GM21528 (cell line): ENCODE data around the gene FERMT2.

Experiments
- ATAC-seq: cut with Tn5 transposase; IDR thresholded peaks from one replicate; pipeline ENCODE4 v1.9.1; 2021; ENCODE audit warnings: mild to moderate bottlenecking, moderate library complexity; ENCODE audit not compliant: unreplicated experiment, low FRiP score

FERMT2 gene, protein sequence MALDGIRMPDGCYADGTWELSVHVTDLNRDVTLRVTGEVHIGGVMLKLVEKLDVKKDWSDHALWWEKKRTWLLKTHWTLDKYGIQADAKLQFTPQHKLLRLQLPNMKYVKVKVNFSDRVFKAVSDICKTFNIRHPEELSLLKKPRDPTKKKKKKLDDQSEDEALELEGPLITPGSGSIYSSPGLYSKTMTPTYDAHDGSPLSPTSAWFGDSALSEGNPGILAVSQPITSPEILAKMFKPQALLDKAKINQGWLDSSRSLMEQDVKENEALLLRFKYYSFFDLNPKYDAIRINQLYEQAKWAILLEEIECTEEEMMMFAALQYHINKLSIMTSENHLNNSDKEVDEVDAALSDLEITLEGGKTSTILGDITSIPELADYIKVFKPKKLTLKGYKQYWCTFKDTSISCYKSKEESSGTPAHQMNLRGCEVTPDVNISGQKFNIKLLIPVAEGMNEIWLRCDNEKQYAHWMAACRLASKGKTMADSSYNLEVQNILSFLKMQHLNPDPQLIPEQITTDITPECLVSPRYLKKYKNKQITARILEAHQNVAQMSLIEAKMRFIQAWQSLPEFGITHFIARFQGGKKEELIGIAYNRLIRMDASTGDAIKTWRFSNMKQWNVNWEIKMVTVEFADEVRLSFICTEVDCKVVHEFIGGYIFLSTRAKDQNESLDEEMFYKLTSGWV

DNA sequence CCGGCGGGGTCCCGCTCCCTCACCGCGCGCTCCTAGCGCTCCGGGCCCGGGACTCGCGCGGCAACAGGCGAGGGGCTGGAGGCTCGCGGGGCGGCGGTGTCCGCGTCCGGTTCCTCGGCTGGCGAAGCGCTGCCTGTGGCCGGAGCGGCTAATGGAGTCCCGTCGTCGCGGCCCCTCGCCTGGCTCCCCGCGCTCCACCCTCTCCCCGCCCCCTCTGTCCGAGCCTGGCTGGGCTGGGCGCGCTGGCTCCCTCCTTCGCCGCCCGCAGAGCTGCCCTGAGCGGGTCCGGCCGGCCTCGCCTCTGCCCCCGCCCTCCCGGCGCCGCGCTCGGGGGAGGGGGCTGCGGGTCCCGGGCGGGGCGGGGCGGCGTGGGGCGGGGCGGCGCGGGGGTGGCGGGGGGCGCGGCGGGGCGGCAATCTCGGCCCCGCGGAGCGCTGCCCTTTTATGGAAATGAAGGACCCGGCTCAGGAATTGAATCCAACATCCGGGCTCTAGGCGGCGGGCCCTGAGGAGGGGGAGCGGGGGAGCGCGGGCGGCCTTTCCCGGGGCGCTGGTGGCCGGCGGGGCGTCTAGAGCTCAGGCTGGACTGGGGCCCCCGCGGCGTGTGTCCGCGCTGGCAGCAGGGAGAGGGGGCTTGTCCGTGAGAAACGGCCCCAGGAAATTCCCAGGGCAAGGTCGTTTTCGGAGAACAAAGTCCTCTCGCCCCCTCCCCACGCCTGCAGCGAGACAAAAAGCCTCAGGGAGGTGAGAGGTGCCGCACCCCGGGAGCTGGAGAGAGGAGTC lies at the start of gene FERMT2:
Gene FERMT2 (minus strand): TSS at position 153 of the 783 bp plus-strand sequence. CDS start 482 bp downstream, outside the sequence.
- peak; percentile 52 for ATAC-seq

DNA sequence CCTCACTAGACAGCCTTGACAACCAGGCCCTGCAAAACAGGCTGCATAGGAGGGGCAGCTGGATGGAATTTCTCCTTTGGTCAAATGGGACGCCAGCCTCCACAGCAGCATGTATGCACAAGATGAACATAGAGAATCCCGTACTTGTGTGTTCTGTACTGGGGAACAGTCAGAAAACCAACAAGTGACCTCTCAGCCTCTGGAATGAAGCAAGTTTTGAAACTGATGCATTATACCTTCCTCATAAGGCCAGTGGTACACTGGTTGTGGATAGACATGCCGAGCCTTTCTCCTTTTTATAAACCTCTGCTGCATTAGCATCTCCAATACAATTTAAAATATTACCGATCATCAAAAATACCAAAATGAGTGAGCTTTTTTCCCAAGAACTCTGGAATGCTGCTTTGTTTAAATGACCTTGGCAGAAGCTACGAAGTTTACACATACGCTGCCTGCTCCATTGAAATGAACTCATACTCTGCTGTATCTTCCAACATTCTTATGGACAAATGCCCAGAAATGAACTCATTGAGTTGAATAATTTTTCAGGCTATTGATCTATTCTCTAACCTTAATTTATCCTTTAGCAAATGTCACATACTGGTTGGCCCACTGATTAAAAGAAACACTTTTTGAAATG lies 47.6 kb upstream of the FERMT2 start:
- ATAC-seq, result no peak

DNA sequence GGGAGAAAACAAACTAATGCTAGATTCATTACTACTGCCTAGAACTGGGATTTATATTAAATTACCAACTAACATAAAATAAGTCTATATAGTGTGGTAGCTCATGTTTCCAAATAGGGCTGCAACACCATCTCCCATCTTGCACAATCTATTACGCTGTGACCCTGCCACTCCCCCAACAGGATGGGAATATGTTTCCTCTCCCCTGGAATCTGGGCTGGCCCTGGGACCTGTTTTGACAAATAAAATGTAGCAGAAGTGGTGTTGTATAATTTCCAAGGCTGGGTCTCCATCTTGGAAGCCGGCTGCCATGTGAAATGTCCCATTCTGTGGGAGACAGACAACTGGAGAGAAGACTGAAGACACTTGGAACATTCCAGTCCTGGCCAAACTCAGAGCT lies 45.6 kb upstream of the FERMT2 start:
- no peak for ATAC-seq

GRCh38 chr14:52995998-52996397 lies 45.1 kb upstream of the FERMT2 start:
- no peak for ATAC-seq

DNA sequence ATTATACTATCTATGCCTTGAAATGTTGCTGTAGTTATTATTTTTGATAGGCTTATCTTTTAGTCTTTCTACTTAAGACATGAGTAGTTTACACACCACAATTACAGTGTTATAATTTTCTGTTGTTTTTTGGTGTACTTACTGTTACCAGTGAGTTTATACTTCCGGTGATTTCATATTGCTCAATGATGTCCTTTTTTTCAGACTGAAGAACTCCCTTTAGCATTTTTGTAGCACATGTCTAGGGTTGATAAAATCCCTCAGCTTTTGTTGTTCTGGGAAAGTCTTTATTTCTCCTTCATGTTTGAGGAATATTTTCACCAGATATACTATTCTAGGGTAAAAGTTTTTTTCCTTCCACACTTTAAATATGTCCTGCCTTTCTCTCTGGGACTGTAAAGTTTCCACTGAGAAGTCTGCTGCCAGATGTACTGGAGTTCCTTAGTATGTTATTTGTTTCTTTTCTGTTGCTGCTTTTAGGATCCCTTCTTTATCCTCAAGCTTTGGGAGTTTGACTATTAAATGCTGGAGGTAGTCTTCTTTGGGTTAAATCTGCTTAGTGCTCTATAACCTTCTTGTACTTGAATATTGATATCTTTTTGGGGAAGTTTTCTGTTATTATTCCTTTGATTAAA lies 41.5 kb upstream of the FERMT2 start:
- no peak for ATAC-seq

GRCh38 chr14:52988139-52988538 lies 37.3 kb upstream of the FERMT2 start:
- ATAC-seq, result no peak

DNA sequence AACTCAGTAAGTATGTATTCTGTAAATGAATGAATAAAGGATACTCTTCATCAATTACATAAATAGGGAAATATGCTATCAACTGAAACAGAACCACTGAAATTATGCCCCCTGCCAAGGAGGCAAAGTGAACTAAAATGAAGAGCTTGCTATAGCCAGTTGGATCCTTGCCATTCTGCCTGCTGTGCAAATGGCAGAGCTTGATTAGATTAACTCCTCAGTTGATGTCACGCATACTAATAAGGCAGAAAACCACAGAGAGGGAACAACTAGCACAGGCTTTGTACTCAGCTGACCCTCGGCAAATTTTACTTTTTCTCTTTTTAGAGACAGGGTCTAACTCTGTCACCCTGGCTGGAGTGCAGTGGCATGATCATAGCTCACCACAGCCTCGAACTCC lies 36.7 kb upstream of the FERMT2 start:
- ATAC-seq, result no peak

- no peak for ATAC-seq
Observed at GRCh38 chr14:52987042-52987441, 36.2 kb upstream of the FERMT2 start.

- ATAC-seq, result no peak
Observed at GRCh38 chr14:52977798-52978197, 26.9 kb upstream of the FERMT2 start.

DNA sequence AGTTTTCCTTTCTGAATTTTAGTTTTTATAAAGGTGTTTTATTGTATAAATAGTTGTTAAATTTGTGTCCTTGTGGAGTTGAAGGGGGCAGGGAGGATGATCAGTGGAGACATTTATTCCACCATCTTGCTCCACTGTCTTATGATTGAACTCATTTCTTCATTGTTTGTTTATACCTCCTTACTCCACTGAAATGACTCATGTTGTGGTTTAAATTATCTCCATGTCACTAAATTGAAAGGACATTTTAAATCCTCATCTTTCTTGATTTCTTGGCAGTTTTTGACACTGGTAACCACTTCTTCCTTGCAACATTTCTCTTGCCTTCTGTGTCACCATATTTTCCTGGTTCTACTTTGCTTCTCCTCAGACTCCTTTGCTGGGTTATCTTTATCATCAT lies 23.6 kb upstream of the FERMT2 start:
- no peak for ATAC-seq

DNA sequence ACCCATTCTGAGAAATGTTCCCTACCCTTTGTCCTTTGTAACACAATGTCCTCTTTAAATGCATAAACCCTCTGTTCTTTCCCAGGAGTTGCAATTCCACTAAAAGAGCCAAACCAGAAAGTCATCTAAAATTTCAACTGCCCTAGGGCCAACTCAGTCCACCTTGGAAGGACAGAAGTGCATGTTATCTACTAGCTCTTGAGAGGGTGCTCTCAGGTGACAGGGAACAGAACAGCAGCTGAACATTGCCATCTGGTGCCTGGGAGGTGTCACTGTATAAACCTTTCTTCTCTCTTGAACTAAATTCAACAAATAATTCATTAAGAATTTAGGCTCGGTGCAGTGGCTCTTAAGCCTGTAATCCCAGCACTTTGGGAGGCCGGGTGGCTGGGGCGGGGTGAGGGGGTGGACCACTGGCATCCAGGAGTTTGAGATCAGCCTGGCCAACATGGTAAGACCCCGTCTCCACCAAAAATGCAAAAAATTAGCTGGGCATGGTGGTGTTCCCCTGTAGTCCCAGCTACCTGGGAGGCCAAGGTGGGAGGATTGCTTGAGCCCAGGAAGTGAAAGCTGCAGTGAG lies 10.3 kb upstream of the FERMT2 start:
- ATAC-seq, result no peak

- no peak for ATAC-seq
Observed at GRCh38 chr14:52960627-52961026, 9.8 kb upstream of the FERMT2 start.

DNA sequence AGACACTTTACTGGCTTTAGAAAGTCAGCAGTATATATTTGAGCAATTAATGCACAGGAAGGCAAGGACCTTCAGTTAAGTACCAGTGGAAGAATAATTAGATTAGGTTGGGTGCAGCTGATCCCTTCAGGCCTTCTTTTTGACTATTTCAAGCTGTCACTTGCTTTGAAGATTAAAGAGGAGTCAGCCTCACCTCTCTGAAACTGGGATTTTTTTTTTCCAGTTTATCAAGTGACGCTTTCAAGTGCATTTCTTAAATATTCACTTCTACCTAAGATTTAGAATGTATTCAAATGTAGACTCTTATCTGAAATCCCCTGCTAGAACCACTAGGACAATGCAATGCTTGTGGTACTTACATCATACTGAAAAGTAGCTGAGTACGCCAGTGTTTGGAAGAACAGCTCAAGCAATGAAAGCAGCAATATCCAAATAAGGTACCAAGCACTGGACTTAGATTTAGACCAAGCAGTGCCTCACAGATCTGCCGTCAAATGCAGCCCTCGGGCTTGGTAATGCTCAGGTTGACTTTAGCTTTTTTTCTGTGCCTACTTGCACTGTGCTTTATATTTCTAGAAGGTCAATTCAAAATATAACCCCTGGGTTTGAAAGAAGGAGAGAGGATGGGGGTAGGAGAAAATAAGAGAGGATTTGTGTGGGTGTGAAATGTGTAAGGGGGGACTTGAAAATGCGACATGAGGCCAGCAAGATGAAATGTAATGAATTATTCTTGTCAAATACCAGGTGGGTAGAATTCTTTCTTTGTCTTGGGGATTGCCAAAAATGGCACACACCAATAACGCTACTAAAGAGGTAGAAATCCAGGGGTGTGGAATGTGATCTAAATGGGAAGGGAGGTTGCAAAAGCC lies 3.7 kb upstream of the FERMT2 start:
- ATAC-seq, result no peak

DNA sequence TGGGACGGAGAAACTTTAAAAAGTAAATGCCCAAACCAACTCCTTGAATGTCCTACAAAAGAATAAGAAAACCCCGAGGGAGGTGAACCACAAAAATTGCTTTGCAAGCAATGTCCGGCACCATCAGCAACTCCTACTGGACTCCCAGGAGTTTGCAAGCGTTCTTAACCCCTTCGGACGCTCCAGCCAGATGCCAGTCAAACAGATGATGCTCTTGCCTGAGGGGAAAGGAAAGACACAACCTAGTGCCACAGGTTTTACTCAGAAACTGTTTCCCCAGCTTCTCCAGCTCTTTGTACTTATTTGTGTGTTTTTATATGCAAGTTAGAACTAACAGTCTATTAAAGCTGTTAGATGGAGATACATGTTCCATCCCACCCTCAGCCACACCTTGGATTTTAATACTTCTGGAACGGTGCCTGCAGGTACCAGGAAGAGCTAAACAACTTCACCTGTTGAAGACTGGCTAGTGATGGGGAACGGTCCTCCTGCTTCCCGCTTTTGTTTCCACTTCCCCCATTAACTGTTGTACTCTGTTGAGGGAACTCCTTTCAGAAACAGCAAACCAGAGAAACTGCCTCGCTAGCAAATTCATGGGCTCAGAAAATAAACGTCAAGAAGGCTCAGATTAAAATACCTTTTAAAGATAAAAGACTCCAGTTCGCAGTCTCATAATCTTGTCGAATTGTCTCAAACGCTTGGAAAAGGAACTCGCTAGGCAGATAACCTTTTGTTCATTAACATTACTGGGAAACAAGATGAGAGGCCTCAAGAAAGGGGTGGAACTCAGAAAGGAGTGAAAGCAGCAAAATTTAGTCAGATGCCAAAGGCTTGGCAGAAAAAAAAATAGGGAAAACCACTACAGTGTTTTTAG lies 1.1 kb upstream of the FERMT2 start:
- ATAC-seq, result no peak

GRCh38 chr14:52950410-52950897 lies 396 bp downstream of the FERMT2 start:
- ATAC-seq, result peak; percentile 36

DNA sequence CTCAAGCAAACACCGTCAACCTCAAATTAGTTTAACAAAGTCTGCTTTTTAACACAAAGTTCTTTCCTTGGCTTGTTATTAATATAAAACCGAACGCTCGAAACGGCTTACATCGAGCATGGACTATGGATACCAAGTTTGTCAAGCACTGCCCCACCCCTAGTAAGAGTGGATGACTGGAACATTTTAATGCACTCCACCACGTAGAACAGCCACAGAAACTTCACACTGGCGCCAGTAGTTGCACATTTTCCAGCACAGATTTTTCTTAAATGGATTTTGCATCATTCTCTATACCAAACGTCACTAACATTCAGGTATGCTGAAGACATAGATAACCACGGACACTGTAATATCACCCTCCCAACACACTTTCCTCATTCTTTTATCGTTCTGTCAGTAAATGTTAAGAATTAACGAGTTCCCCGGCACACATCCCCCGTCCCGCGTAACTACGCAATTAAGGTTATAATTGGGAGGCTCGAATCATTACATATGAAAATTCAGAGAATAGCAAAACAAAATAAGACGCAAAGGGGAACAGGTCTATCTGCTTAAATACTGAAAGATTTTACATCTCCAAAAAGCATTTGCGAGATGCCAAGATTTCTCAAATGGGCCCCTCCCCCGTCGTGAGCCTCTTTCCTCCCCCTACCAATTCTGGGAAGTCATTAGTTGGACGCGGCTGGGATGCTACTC lies 990 bp downstream of the FERMT2 start:
- ATAC-seq, result no peak

DNA sequence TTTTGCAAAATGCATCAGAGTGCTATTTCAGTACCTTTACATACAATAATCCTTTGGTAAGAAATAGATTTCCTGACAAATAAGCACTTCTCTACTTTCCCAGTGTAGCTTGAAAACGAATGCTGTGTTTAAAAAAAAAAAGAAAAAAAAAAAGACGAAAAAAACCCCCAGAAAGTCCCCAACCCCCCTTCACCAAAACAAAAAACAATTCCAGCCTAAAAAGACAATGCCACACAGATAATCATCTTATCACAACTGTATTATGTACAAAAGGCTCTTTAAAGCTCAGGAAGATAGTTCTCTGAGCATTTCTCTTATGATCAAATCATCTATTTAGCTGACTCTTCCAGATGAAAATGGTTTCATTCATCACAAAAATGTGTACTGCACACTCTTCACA lies 1.6 kb downstream of the FERMT2 start:
- ATAC-seq, result no peak
